Measurements from ENCODE around the gene GATA3.

GATA3 gene

DNA sequence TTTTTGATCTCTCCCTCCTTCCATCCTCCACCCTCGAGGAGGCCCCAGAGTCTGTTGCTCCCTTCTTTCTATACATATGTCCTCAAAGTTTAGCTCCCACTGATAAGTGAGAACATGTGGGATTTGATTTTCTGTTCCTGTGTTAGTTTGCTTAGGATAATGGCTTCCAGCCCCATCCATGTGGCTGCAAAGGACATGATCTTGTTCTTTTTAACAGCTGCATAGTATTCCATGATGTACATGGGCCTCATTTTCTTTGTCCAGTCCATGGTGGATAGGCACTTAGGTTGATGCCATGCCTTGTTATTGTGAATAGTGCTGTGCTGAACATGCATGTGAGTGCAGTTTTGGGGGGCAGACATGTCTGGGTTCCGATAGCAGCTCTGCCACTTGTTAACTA lies 51.4 kb downstream of the GATA3 start:
- DNase-seq, result no peak

- DNase-seq, result no peak
These were observed 57.9 kb downstream of the GATA3 start for GRCh38 chr10:8112230-8112905.

DNA sequence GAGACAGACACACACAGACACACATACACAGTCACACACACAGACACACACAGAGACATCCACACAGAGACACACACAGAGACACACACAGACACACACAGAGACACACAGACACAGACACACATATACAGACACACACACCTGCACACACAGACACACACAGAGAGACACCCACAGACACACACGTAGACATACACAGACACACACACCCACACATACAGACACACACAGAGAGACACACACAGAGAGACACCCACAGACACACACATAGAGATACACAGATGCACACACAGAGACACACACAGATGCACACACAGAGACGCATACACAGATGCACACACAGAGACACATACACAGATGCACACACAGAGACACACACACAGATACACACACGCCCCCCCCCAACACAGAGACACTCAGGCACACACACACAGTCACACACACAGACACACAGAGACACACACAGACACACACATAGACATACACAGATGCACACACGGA lies 58.5 kb downstream of the GATA3 start:
- DNase-seq, result no peak

- no peak for DNase-seq
These were observed 59.1 kb downstream of the GATA3 start for GRCh38 chr10:8113616-8114015.

DNA sequence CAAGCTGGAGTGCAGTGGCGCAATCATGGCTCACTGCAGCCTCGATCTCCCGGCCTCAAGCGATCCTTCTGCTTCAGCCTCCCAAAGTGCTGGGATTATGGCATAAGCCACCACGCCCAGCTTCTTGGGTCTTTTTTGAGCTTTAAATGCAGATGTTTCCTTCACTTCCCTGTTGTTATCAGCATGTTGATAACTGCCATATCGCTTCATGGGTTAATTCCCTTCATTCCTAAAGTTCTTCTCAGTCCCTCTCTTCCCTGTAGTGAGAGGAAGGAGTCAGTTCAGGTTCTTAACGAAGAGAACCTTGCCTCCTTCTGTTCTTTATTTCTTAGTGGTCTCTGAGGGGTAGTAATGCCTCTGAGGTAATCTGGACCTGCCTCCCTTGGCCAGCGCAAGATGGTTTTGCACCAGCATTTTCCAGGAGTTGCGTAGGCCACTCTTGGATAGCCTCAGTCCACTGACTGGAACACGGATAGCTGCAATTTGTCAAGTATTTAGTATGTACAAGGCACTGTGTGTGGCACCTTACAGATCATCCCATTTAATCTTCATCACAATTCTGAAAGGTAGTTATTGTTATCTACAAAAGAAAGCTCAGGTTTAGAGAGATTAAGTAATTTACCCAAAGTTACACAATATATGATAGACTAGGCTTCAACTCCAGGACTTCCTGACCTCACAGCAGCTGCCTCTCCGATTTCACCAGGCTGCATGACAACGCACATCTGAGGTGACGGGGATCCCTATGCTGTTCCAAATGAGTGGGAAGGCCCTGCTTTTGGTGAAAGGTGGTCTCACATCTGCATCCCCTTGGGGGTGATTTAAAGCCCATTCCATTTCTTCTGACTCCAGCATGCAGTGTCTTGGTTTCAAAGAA lies 60.5 kb downstream of the GATA3 start:
- no peak for DNase-seq

- DNase-seq, result no peak
These were observed 61.1 kb downstream of the GATA3 start for GRCh38 chr10:8115618-8115980.

- no peak for DNase-seq
These were observed 62.0 kb downstream of the GATA3 start for GRCh38 chr10:8116474-8116873.

GRCh38 chr10:8116926-8117493 lies 62.5 kb downstream of the GATA3 start:
- no peak for DNase-seq

- DNase-seq, result no peak
These were observed 66.9 kb downstream of the GATA3 start for GRCh38 chr10:8121201-8121890.

GRCh38 chr10:8122611-8123369 lies 68.3 kb downstream of the GATA3 start:
- no peak for DNase-seq

GRCh38 chr10:8124436-8124835 lies 69.9 kb downstream of the GATA3 start:
- no peak for DNase-seq
